OCI-LY7 (cell line): ENCODE data around the gene CTU2.

ENCODE experiments used
- CTCF ChIP-seq: fragments of 200-600 bp; sonication (generic); conservative IDR thresholded peaks from 2 replicates; pipeline ENCODE4 v1.5.1; 2014; ENCODE audit warnings: mild to moderate bottlenecking, antibody characterized with exemption, low read length, moderate library complexity, mixed read lengths
- EZH2phosphoT487 ChIP-seq: fragments of 200-600 bp; sonication (generic); IDR thresholded peaks from 2 replicates; pipeline ENCODE4 v1.6.1; 2018; ENCODE audit warnings: low read depth, borderline replicate concordance, mild to moderate bottlenecking, mixed run types, antibody characterized with exemption, low read length, moderate library complexity, mixed read lengths

- TF ChIP-seq CTCF, result no peak
- TF ChIP-seq EZH2phosphoT487, result no peak
These were observed 28.6 kb upstream of the CTU2 start for GRCh38 chr16:88677721-88678120.
